Activated CD8-positive, alpha-beta memory T cell treated with anti-CD3 and anti-CD28 coated beads for 48 hours (primary cell): Measurements from ENCODE around the gene NPVF.

Experiments used
- DNase-seq, 3 experiments: peaks; one replicate each; pipeline ENCODE4 v3.0.0-alpha.2; 2020; ENCODE audit warnings: low read depth in 2 of 3, low spot score in 2 of 3

The NPVF gene, protein sequence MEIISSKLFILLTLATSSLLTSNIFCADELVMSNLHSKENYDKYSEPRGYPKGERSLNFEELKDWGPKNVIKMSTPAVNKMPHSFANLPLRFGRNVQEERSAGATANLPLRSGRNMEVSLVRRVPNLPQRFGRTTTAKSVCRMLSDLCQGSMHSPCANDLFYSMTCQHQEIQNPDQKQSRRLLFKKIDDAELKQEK

DNA sequence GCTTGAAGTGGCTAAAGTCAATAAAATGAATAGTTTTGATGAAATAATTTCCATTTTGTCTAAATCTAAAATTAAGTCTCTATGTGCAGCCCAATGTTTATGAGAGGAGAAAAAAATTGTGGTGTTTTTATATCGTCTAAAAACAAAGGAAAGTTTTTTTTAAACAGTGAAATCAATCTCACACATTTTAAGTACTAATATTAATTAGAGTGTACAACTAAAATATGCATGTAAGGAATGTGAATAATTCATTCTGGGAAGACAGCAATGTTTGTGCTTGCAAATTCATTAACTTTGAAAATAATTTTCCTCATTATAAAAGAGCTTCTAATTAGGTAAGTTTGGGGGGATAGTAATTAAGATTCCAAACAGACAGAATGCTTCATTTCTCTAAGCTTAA lies at the start of gene NPVF:
NPVF (minus strand) TSS at position 101 of the 400 bp plus-strand sequence; CDS start at position 54, 47 bp downstream.
- no peak for DNase-seq

- DNase-seq: no peak
These were observed 44.0 kb upstream of the NPVF start for GRCh38 chr7:25272265-25272664.

GRCh38 chr7:25263337-25263736 lies 35.1 kb upstream of the NPVF start:
- no peak for DNase-seq

DNA sequence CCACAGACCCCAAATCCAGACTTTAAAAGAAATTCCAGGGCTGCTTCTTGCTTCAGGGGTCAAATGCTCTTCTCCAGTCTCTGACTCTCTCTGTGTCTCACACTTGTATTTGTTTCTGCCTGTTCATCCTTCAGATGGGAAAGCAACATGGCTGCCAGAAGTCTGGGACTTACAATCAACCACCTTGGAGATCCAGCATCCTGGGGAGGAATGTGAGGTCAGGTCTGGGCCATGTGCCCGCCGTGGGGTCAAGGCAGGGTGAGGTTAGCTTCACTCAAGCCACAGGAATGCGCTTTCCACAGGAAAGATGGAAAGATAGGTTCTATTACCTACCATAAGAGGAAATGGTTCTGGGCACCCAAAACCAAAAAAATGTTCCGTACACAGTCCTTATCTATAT lies 34.3 kb upstream of the NPVF start:
- no peak for DNase-seq

GRCh38 chr7:25261545-25262140 lies 33.4 kb upstream of the NPVF start:
- DNase-seq: no peak

- no peak for DNase-seq
These were observed 32.7 kb upstream of the NPVF start for GRCh38 chr7:25260862-25261494.

DNA sequence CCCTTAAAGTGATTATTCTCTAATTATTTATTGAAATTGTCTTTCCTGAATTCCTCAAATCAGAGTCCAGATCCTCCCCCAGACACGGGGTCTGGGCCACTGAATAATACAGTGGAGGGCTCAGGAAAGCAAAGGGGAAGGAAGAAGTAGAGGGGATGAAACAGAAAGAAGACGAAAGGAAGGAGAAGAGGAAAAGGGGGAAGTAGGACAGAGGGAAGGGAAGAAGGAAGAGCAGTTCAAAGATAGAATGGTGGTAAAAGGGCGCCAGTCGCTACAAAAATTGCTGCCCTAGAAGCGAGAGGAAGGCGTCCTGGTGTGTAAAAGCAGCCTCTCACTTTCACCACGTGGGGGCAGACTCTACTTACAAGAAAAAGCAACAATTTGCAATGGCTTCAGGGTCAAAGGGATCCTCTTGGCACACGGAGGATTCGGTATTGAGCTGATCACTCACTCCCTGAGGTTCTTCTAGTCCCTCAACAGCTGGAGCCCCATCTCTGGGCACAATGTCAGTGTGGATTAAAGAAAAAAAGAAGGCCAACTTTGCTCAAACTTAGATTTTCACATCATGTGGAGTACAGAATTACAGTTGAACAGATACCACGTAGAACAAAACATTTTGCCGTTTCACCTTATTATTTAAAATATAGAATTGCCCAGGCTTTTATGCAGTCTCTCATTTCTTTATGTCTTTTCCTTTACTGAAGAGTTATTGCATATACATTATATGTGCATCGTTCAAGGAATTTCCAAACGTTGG lies 31.4 kb upstream of the NPVF start:
- DNase-seq: peak in 2 of 3 experiments; percentile 5 to 32

- DNase-seq: no peak
These were observed 28.1 kb upstream of the NPVF start for GRCh38 chr7:25256333-25256819.

GRCh38 chr7:25255611-25256332 lies 27.5 kb upstream of the NPVF start:
- DNase-seq: no peak

GRCh38 chr7:25254604-25255003 lies 26.3 kb upstream of the NPVF start:
- no peak for DNase-seq

DNA sequence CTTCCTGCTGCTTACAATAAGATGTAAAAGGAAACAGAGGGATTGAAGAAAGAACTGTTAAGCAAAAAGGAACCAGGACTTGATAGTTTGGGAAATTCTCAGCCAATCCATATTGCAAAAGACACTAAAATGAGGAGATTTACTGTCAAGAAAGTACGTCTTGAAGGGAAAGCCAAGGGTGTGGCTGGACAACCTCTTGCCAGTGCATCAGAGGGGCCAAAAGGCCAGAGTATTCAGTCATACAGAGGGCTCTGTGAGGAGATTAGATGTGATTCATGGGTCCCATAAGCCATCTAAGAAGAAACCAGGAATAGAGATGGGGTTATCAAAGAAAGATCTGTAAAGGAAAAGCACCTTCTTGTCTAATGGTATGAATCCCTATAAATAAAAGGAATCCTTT lies 25.4 kb upstream of the NPVF start:
- DNase-seq: no peak

GRCh38 chr7:25250386-25250785 lies 22.1 kb upstream of the NPVF start:
- no peak for DNase-seq

- DNase-seq: no peak
These were observed 21.5 kb upstream of the NPVF start for GRCh38 chr7:25249772-25250171.

DNA sequence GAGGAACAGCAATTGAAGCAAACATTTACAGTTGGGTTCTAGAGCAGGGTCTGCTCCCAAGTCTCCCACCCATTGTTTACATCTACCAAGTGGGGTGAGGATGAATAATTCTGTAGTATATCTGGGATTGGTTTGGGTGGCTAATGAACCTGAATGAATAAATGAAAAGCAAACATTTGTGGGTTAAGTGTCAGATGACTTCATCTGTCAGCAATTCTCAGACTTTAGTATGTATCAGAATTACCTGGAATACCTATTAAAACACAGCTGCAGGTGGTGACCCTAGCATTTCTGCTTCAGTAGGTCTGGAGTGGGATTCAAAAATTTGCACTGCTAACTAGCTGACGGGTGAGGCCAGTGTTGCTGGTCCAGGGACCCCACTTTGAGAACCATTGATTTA lies 18.0 kb upstream of the NPVF start:
- DNase-seq: no peak

DNA sequence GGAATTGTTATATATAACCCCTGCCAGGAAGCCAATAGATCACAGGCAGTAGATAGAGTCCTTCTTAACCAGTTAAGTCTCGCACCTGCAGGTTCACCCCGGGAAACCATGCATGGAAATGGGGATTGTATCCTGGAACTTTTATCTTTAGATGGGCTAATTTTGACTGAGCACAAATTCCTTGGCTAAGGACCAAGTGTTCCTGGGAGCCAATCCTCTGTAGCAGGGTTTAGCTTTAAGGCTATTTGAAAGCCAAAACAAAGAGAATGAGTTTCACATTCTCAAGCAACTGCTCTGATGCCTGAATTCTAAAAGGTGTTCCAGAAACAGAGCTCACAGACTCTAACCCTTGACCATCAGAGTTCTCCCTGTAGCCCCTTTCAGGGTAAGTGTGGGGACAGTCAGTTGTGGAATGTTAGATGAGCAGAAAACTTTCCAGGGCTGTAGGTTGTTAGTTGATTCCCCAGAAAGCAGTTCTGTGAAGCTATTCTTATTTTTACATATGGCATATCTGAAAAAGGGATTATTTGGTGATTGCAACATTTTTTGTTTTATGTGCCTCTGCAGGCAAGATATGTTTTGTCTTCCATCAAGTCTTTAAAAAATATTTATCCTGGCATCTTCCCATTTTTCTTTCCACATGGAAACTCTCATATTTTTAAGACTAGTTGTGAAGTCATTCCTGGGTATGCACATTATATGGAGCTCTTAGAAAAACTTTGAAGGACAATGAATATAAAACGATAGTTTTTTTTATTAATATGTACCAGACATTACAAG lies 16.2 kb upstream of the NPVF start:
- DNase-seq: no peak

- no peak for DNase-seq
These were observed 14.4 kb upstream of the NPVF start for GRCh38 chr7:25242678-25243077.

DNA sequence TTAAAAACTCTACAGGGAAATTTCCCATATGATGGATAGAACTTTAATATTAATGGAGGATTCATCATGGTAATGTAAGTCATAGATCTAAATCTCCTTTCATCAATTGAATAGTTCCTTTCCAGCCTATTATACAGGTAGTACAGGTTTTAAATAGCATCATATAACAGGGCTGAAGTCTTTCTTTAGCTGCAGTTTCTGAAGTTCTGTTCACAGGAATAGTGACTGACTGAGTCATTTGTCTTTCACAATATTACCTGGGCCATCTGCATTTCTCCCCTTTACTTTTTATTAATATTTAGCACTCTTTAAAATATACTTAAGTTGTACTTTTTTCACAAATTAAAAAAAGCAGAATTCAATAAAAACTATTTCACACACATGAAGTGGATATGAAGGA lies 12.6 kb upstream of the NPVF start:
- no peak for DNase-seq

DNA sequence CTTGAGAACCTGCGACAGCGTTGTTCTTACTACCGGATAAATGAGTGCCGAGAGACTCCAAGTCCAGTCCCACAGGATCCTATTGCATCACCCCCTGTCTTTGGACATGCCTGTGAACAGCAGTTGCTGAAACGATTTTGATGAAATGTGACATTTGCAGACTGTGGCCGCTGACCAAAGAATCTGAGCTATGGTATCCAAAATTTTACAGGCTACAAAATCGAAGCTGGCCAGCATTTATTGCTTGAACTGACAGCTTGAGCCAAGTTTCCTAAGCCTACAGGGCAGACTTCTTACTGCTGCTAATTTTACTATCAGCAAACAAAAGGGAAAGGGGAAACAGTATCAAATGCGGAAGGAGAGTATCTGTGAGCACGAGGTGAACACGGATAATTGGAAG lies 12.1 kb upstream of the NPVF start:
- DNase-seq: no peak

GRCh38 chr7:25239888-25240287 lies 11.6 kb upstream of the NPVF start:
- DNase-seq: no peak

GRCh38 chr7:25238066-25238725 lies 9.9 kb upstream of the NPVF start:
- DNase-seq: no peak
